Nephron (organoid): ENCODE data around the gene HRH1.

Source experiments
- H3K27ac Mint-ChIP-seq, 3 experiments: 2 replicates each; pipeline ENCODE4 v1.8.0; 2020; ENCODE audit warnings: mixed read lengths in 3 of 3, mild to moderate bottlenecking in 2 of 3, moderate library complexity in 1 of 3
- H3K27me3 Mint-ChIP-seq: 2 replicates; pipeline ENCODE4 v1.8.0; 2021; ENCODE audit warnings: low read depth, mild to moderate bottlenecking, moderate library complexity, mixed read lengths
- H3K36me3 Mint-ChIP-seq: 2 replicates; pipeline ENCODE4 v1.8.0; 2020; ENCODE audit warnings: low read depth, mixed read lengths
- H3K4me1 Mint-ChIP-seq: 2 replicates; pipeline ENCODE4 v1.8.0; 2020; ENCODE audit warnings: mixed read lengths
- H3K4me3 Mint-ChIP-seq, 3 experiments: 2 replicates each; pipeline ENCODE4 v1.8.0; 2020; ENCODE audit warnings: mild to moderate bottlenecking in 3 of 3, mixed read lengths in 3 of 3, moderate library complexity in 2 of 3
- H3K9me3 Mint-ChIP-seq: 2 replicates; pipeline ENCODE4 v1.8.0; 2020; ENCODE audit warnings: mixed read lengths
- TF ChIP-seq, protein P1 (sequence below), 3 experiments: fragments of 200-600 bp; sonication (generic); IDR thresholded peaks; one replicate each; pipeline ENCODE4 v1.5.0; 2021; ENCODE audit warnings: antibody characterized with exemption in 3 of 3; ENCODE audit not compliant: unreplicated experiment in 3 of 3

The HRH1 gene

DNA sequence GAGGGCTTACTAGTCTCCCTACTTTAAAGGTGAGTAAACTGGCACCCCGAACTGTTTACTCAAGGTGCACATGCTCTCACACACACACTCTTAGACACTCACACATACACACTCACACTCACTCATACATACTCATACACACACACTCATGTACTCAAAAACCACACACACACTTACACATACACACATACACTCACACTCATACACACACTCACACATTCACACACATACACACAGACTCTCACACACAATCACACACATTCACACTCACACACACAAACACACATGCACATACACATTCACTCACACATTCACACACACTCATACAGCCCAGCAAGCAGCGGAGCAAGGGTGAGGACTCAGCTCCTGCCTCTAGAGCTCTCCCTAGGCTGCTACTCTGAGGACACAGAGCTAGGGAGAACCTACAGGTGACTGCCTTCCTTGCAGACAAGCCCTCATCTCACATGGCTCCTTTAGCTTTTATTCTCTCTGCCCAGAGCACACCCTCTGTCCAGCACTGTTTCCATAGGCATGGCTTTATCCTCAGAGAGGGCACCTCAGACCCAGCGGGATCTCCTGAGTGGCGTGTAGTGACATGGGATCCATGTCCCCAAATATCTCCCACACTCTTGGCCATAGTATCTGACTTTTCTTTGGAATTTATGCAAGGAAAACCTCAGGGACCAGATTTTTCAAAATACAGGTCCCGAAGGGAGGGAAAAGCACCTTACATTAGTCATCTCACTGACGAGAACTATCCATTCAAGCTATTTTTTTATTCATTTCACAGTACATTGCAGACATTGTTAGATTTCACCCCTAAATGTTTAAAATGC lies 91.8 kb downstream of the HRH1 start:
- Mint-ChIP-seq H3K36me3 (no peaks in the 10 kb centered on the region), H3K9me3 (no peaks in the 10 kb centered on the region), H3K4me1 (no peaks in the 10 kb centered on the region), H3K4me3 (no peak overlapping the region), H3K27me3 (no peaks in the 10 kb centered on the region), H3K27ac (no peak overlapping the region)
- TF ChIP-seq, protein P1, sequence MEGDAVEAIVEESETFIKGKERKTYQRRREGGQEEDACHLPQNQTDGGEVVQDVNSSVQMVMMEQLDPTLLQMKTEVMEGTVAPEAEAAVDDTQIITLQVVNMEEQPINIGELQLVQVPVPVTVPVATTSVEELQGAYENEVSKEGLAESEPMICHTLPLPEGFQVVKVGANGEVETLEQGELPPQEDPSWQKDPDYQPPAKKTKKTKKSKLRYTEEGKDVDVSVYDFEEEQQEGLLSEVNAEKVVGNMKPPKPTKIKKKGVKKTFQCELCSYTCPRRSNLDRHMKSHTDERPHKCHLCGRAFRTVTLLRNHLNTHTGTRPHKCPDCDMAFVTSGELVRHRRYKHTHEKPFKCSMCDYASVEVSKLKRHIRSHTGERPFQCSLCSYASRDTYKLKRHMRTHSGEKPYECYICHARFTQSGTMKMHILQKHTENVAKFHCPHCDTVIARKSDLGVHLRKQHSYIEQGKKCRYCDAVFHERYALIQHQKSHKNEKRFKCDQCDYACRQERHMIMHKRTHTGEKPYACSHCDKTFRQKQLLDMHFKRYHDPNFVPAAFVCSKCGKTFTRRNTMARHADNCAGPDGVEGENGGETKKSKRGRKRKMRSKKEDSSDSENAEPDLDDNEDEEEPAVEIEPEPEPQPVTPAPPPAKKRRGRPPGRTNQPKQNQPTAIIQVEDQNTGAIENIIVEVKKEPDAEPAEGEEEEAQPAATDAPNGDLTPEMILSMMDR (IDR thresholded peaks at IDR 0.05; ENCODE audit: unreplicated experiment in 3 of 3): no peak

DNA sequence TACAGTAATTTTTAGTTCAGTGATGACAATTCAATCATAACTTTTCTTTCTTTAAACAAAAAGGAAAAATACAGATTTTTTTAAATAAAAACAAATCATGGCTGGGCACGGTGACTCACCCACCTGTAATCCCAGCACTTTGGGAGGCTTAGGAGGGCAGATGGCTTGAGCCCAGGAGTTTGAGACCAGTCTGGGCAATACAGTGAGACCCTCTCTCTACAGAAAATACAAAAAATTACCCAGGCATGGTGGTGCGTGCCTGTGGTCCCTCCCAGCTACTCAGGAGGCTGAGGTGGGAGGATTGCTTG lies 92.3 kb downstream of the HRH1 start:
- Mint-ChIP-seq H3K27me3 (no peaks in the 10 kb centered on the region), H3K4me1 (no peaks in the 10 kb centered on the region), H3K27ac (no peak overlapping the region), H3K36me3 (no peaks in the 10 kb centered on the region), H3K9me3 (no peaks in the 10 kb centered on the region), H3K4me3 (no peak overlapping the region)
- TF ChIP-seq, protein P1 (IDR thresholded peaks at IDR 0.05; ENCODE audit: unreplicated experiment in 3 of 3): no peak

DNA sequence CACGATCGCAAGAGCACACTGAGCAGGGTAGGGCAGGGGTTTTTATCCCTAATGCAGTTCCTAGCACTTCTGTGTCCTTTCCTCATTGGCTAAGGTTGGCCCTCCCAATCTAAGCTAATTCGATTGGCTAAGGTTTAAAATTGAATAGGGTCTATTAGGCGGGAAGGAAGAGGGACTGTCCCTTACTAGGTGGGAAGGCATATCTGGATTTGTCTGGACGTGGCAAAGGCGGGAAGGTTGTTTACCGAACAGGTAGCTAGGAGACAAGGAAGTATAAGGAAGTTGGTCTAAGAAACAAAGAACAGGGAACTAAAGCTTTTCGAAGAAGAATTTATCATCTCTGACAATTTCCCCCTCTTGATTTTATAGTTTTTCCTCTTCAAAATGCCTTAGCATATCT lies 93.1 kb downstream of the HRH1 start:
- TF ChIP-seq, protein P1 (IDR thresholded peaks at IDR 0.05; ENCODE audit: unreplicated experiment in 3 of 3): no peak
- Mint-ChIP-seq H3K27ac (no peak overlapping the region), H3K27me3 (peaks cover 3% of the 10 kb centered on the region), H3K4me1 (no peaks in the 10 kb centered on the region), H3K4me3 (no peak overlapping the region), H3K36me3 (no peaks in the 10 kb centered on the region), H3K9me3 (no peaks in the 10 kb centered on the region)

DNA sequence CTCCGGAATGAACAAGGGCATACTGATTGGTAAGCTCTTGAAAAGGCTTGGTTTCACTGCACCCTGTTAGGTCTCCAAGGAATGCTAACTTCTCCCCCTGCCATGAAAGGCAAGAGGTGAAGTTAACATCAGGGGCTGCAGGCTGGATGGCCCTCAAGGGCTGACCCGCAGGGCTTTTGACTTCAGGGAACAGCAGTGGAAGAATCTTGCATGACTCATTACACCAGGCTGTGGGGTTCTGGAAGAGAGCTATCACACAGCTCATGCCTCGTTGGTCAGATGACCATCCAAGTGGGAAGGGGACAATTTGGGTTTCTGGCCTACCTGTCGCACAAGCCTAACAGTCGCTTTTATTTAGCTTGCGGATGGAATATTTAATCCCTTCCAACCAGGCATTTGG lies 94.3 kb downstream of the HRH1 start:
- no peaks in the 10 kb centered on the region for H3K4me1 Mint-ChIP-seq

DNA sequence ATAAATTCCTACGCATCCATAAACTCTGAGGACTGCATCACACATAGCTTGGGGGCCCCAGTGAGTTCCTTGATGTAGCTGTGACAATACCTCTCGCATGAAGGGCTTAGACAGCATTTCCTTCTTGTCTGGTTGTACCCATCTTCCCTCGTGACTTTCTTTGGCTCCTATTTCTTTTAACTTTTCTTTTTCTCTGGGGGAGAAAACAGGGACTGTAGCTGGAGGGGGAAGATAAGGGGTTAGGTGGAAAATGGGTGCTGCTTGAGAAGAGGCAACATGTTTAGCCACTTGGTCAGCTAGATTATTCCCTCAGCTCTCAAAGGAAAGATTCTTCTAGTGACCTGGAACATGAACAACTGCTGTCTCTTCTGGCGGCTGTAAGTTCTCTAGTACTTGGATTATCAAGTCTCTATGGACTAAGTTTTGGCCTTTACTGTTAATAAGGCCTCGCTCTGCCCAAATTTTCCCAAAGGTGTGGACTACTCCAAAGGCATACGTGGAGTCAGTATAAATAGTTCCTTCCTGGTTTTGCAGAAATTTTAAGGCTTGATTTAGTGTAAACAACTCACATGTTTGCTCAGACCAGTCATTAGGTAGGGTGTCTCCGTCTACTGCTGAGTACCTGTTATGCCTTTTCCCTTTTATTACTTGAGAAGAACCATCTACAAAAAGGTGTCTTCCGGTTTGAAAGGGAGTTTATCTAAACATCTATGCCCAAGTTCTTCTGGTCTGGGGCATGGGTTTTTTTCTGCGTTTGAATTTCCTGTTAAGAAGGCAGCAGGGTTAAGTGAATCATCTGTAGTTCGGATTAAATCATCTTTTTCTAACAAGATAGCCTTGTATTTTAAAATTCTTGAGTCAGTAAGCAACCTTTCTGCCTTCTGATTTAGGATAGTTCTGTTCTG lies 96.9 kb downstream of the HRH1 start:
- Mint-ChIP-seq H3K27ac (no peak overlapping the region), H3K36me3 (no peaks in the 10 kb centered on the region), H3K4me3 (no peak overlapping the region), H3K4me1 (no peaks in the 10 kb centered on the region), H3K9me3 (no peaks in the 10 kb centered on the region), H3K27me3 (peaks cover 11% of the 10 kb centered on the region)
- TF ChIP-seq, protein P1 (IDR thresholded peaks at IDR 0.05; ENCODE audit: unreplicated experiment in 3 of 3): no peak

More for the DNA sequence above, 94.3 kb downstream of the HRH1 start:
- no peaks in the 10 kb centered on the region for H3K36me3 Mint-ChIP-seq
- H3K4me3 Mint-ChIP-seq: no peak overlapping the region
- no peaks in the 10 kb centered on the region for H3K9me3 Mint-ChIP-seq
- TF ChIP-seq, protein P1 (IDR thresholded peaks at IDR 0.05; ENCODE audit: unreplicated experiment in 3 of 3): no peak
- H3K27ac Mint-ChIP-seq: no peak overlapping the region
- peaks cover 3% of the 10 kb centered on the region for H3K27me3 Mint-ChIP-seq
